Keratinocyte (primary cell): ENCODE results near the gene PLXND1. TPM values are rescaled to one million over a fixed set of nuclear protein-coding genes. Genes with fewer than 3 reads are reported as not detected.

Source experiments
- DNase-seq: peaks from one replicate; pipeline ENCODE4 v3.0.0-alpha.2; 2011; ENCODE audit warnings: low read depth, missing footprints, low spot score
- FAIRE-seq: peaks from 2 replicates; lab custom pipeline; 2011; peaks lifted over from hg19 to GRCh38; lab: Jason Lieb, UNC
- H2AFZ ChIP-seq: 2 replicates; pipeline ENCODE4 v1.6.0; 2012; ENCODE audit warnings: low read length, control low read depth, inconsistent platforms; ENCODE audit not compliant: control insufficient read depth
- H3K27ac ChIP-seq: 2 replicates; pipeline ENCODE4 v1.5.1; 2011; ENCODE audit warnings: low read length; ENCODE audit not compliant: control insufficient read depth, insufficient read depth
- H3K27me3 ChIP-seq: 3 replicates; pipeline ENCODE4 v1.6.0; 2011; ENCODE audit warnings: low read length; ENCODE audit not compliant: control insufficient read depth, insufficient read depth; ENCODE audit errors: extremely low read depth
- H3K36me3 ChIP-seq, 2 experiments: 2 replicates in 1 of 2; 3 replicates in 1 of 2; pipeline ENCODE4 v1.5.1; 2011; ENCODE audit warnings: low read length in 2 of 2, mild to moderate bottlenecking in 1 of 2; ENCODE audit not compliant: control insufficient read depth in 2 of 2, insufficient read depth in 2 of 2; ENCODE audit errors: extremely low read depth in 1 of 2
- H3K4me1 ChIP-seq: 3 replicates; pipeline ENCODE4 v1.5.1; 2011; ENCODE audit warnings: low read length; ENCODE audit not compliant: control insufficient read depth, insufficient read depth; ENCODE audit errors: extremely low read depth
- H3K4me2 ChIP-seq: 3 replicates; pipeline ENCODE4 v1.6.0; 2011; ENCODE audit warnings: low read depth, low read length; ENCODE audit not compliant: control insufficient read depth, insufficient read depth; ENCODE audit errors: extremely low read depth
- H3K4me3 ChIP-seq, 3 experiments: fragments of 200-600 bp in 1 of 3; sonication (generic) in 1 of 3; 2 replicates in 2 of 3; 3 replicates in 1 of 3; pipeline ENCODE4 v1.5.1; 2011 to 2016; ENCODE audit warnings: low read length in 3 of 3, mild to moderate bottlenecking in 3 of 3, control low read depth in 2 of 3, inconsistent platforms in 1 of 3, low read depth in 1 of 3, mixed read lengths in 1 of 3, mixed run types in 1 of 3, moderate library complexity in 1 of 3; ENCODE audit not compliant: control insufficient read depth in 2 of 3, insufficient read depth in 2 of 3; ENCODE audit errors: extremely low read depth in 1 of 3
- H3K79me2 ChIP-seq: 2 replicates; pipeline ENCODE4 v1.6.0; 2012; ENCODE audit warnings: low read length; ENCODE audit not compliant: control insufficient read depth, insufficient read depth
- H3K9ac ChIP-seq: 3 replicates; pipeline ENCODE4 v1.6.0; 2011; ENCODE audit warnings: low read length; ENCODE audit not compliant: control insufficient read depth, insufficient read depth; ENCODE audit errors: extremely low read depth
- H3K9me1 ChIP-seq: 3 replicates; pipeline ENCODE4 v1.6.0; 2011; ENCODE audit warnings: low read length; ENCODE audit not compliant: control insufficient read depth, insufficient read depth; ENCODE audit errors: extremely low read depth
- H3K9me3 ChIP-seq: 2 replicates; pipeline ENCODE4 v1.5.1; 2012; ENCODE audit warnings: low read depth, low read length; ENCODE audit not compliant: control insufficient read depth
- H4K20me1 ChIP-seq: 3 replicates; pipeline ENCODE4 v1.6.0; 2011; ENCODE audit warnings: low read length; ENCODE audit not compliant: control insufficient read depth, insufficient read depth; ENCODE audit errors: extremely low read depth
- EZH2 ChIP-seq: IDR thresholded peaks from one replicate; pipeline ENCODE4 v1.6.1; 2012; ENCODE audit warnings: inconsistent platforms, mild to moderate bottlenecking, low read length, moderate library complexity
- dilution Hi-C: fragments of 300-500 bp; cut with MboI; formaldehyde crosslinking; loops from one replicate; pipeline ENCODE4 v1.7.0; 2020; ENCODE audit warnings: low sequenced_read_pairs; ENCODE audit not compliant: extremely low pct_ligation_motif_present
- polyA plus RNA-seq, 5 experiments: library from polyadenylated mRNA; depleted of rRNA in 3 of 5; stranded (reverse) in 3 of 5; stranded (forward) in 1 of 5; unstranded in 1 of 5; fragments of >200 nt; gene quantifications; 1 replicate in 1 of 5; 2 replicates in 3 of 5; 3 replicates in 1 of 5; pipeline versions ENCODE4 v1.2.1 to v1.2.3, GENCODE V29; 2011 to 2012; ENCODE audit warnings: missing spikeins in 2 of 5, low read depth in 1 of 5, low replicate concordance in 1 of 5
- TF ChIP-seq, protein P1 (sequence below), 3 experiments: IDR thresholded peaks in 1 of 3; conservative IDR thresholded peaks in 1 of 3; optimal IDR thresholded peaks in 1 of 3; 2 replicates in 2 of 3; 3 replicates in 1 of 3; pipeline versions ENCODE3 to v1.5.1; 2011; ENCODE audit warnings: low read length in 3 of 3, mild to moderate bottlenecking in 3 of 3, moderate library complexity in 2 of 3, control low read depth in 1 of 3, inconsistent platforms in 1 of 3; ENCODE audit not compliant: insufficient read depth in 2 of 3; ENCODE audit errors: extremely low read depth in 1 of 3

The PLXND1 gene
- polyA plus RNA-seq, 1 donor (not counting 4 experiments of a cell fraction or from before 2014, with no cell fraction given): 0.09 TPM

GRCh38 chr3:129621626-129622225, 15.2 kb upstream of the PLXND1 start:
- H3K79me2 ChIP-seq: no peaks in the 10 kb centered on the region
- no peak overlapping the region for H3K27ac ChIP-seq
- no peaks in the 10 kb centered on the region for H3K9me1 ChIP-seq
- no peak overlapping the region for H3K4me3 ChIP-seq
- peaks cover 13% of the 10 kb centered on the region for H3K4me1 ChIP-seq
- H4K20me1 ChIP-seq: no peaks in the 10 kb centered on the region
- no peaks in the 10 kb centered on the region for H3K27me3 ChIP-seq
- DNase-seq: no peak
- no peaks in the 10 kb centered on the region for H3K36me3 ChIP-seq
- no peak for TF ChIP-seq EZH2
- TF ChIP-seq, protein P1, sequence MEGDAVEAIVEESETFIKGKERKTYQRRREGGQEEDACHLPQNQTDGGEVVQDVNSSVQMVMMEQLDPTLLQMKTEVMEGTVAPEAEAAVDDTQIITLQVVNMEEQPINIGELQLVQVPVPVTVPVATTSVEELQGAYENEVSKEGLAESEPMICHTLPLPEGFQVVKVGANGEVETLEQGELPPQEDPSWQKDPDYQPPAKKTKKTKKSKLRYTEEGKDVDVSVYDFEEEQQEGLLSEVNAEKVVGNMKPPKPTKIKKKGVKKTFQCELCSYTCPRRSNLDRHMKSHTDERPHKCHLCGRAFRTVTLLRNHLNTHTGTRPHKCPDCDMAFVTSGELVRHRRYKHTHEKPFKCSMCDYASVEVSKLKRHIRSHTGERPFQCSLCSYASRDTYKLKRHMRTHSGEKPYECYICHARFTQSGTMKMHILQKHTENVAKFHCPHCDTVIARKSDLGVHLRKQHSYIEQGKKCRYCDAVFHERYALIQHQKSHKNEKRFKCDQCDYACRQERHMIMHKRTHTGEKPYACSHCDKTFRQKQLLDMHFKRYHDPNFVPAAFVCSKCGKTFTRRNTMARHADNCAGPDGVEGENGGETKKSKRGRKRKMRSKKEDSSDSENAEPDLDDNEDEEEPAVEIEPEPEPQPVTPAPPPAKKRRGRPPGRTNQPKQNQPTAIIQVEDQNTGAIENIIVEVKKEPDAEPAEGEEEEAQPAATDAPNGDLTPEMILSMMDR (optimal IDR thresholded peaks at IDR 0.05 in 1 of 3, IDR thresholded peaks at IDR 0.05 in 1 of 3, conservative IDR thresholded peaks at IDR 0.05 in 1 of 3; ENCODE audit: extremely low read depth in 1 of 3, insufficient read depth in 2 of 3, low read length in 3 of 3): no peak
- no peak overlapping the region for H3K9ac ChIP-seq
- no peak for FAIRE-seq
- H3K9me3 ChIP-seq: no peaks in the 10 kb centered on the region
- dilution Hi-C loops: no loop called here
- no peak overlapping the region for H2AFZ ChIP-seq
- H3K4me2 ChIP-seq: no peak overlapping the region

DNA sequence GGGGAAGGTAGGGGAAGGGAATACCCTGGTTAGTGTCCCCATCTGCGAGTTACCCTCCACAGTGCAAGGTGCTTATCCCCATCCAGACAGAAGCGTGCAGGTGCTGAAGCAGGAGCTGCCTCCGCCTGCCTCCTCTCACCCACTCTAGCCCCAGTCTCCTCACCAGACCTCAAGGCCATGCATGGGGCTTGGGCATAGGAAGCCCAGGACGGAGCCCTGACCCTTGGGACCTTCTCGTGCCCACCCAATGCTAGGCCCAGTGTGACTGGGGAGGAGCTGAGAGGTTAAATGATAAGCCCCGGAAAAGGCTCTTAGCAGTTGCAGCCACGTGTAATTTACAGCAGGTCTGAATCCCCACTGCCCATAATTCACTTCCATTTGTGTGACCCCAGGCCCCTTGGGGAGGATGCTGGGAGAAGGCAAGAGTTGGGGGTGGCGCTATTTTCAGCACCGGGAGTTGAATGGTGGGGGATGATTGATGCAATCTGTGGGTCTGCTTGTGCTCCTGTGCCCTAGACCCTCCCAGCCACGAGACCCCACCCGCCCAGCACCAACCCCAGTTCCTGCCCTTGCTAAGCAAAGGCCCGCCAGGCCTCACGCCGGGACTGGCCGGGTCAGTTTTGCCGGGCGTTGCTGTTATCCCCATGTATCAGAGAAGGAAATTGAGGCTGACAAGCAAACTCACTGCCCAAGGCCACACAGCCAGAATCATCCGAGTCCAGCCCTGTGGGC, 14.5 kb upstream of the PLXND1 start:
- H3K9me3 ChIP-seq: no peaks in the 10 kb centered on the region
- no peak overlapping the region for H2AFZ ChIP-seq
- no peak overlapping the region for H3K9ac ChIP-seq
- no peaks in the 10 kb centered on the region for H3K36me3 ChIP-seq
- no peak overlapping the region for H3K4me3 ChIP-seq
- dilution Hi-C loops: no loop called here
- no peak overlapping the region for H3K27ac ChIP-seq
- DNase-seq: no peak
- FAIRE-seq: no peak
- H3K9me1 ChIP-seq: no peaks in the 10 kb centered on the region
- no peaks in the 10 kb centered on the region for H4K20me1 ChIP-seq
- TF ChIP-seq, protein P1 (optimal IDR thresholded peaks at IDR 0.05 in 1 of 3, IDR thresholded peaks at IDR 0.05 in 1 of 3, conservative IDR thresholded peaks at IDR 0.05 in 1 of 3; ENCODE audit: extremely low read depth in 1 of 3, insufficient read depth in 2 of 3, low read length in 3 of 3): no peak
- no peak for TF ChIP-seq EZH2
- no peaks in the 10 kb centered on the region for H3K79me2 ChIP-seq
- no peak overlapping the region for H3K4me2 ChIP-seq
- no peaks in the 10 kb centered on the region for H3K27me3 ChIP-seq
- peaks cover 7% of the 10 kb centered on the region for H3K4me1 ChIP-seq
